Peyer's patch (tissue), 4 donors: ENCODE data around the gene CHST9.

Experiments
- CTCF ChIP-seq, 6 experiments: fragments of 450-650 bp in 4 of 6; fragments of 200-600 bp in 2 of 6; sonication (generic) in 1 of 6; IDR thresholded peaks; one replicate each; pipeline ENCODE4 v1.5.1; 2017 to 2019; ENCODE audit warnings: antibody characterized with exemption in 6 of 6, mild to moderate bottlenecking in 3 of 6, moderate library complexity in 1 of 6
- POLR2A ChIP-seq, 2 donors: fragments of 450-650 bp; IDR thresholded peaks; one replicate each; pipeline ENCODE4 v1.5.1; 2017; ENCODE audit warnings: antibody characterized with exemption in 2 of 2, mild to moderate bottlenecking in 2 of 2, moderate library complexity in 2 of 2

DNA sequence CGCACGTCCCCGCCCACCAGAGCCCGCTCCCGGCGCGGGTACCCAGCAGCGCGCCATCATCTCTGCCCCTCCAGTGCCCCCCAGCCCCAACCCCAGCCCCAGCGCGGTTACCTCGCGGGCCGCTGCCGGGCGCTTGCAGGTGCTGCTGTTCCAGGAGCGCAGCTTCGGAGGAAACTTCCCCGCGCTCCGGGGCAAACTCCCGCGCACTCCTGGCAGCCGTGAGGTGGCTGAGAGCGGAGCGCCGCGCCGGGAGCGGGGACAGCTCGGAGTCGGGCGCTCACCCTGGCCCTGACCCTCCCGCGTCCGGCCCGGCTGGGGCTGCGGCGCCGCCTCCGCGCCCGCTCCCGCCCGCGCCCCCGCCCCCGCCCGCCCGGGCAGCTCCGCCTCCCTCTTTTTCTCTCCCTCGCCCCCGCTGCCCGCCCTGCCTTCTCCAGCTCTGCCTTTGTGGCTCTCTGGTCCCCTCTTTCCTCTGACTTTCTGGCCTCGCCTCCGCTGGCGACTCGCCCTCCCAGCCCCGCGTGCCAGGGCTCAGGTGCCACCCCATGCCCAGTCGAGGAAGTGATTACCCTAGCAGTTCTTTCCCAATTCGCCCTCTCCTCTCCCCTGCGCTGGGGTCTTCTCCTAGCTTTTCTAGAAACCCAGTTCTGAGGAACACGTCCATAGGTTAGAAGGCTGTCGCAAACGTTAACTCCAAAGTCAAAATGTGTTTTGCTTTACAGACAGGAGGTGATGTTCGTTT is at the start of gene CHST9:
- TF ChIP-seq CTCF (IDR thresholded peaks at IDR 0.05), result no peak
- no peak for TF ChIP-seq POLR2A (IDR thresholded peaks at IDR 0.05)
